HL-60/S4 treated with retinoic acid at 250 ng/mL for 4 days and 3 days (cell line): ENCODE data around the gene RMND5A.

Experiments
- in situ Hi-C: fragments of 300-500 bp; cut with MboI; formaldehyde crosslinking; loops from 2 replicates; pipeline ENCODE4 v1.7.0; 2022; ENCODE audit warnings: low sequenced_read_pairs

RMND5A gene

DNA sequence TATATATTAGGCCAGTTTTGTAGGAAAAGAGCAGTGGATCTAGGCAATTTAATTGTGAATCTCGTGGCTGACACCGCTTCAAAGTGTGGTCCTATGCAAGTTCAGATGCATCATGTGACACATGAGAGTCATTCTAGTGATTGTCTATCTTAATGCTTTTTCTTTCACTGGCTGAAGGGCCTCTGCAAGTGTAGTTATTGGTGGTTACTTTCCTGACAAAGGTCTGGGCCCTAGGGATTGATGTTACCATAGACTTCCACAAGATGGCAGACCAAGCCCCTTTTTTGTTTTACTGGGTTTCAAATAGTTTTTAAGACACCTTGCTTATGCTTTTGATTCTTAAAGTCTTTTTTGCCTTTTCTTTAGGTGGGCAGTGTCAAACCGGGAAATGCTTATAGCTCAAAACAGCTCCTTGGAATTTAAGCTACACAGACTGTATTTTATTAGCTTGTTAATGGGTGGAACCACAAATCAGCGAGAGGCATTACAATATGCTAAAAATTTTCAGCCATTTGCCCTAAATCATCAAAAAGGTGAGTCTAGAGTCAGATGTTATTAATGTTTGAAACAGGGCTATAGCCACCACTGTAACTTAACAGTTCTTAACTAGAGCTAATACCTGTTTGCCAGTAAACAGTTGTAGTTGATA is 44.7 kb downstream of the RMND5A start:
- in situ Hi-C loops = no loop called here

DNA sequence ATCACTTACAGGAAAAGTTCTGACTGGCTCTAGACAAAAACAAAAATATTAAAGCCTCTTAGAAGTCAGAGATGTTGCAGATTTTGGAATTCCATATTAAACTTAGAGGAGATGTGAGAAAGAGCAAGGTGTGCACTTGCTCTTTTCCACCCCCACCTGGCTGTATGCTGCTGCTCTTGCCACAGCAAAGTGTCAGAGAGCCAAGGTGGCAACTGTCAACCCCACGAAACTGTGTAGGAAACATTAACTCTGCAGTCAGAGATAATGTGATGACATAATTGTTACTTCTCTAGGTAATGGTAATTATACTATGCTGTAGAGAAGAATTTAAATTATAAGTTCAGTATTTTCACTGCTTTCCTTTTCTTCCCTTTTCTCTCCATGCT is 45.2 kb downstream of the RMND5A start:
- in situ Hi-C loops = no loop called here

DNA sequence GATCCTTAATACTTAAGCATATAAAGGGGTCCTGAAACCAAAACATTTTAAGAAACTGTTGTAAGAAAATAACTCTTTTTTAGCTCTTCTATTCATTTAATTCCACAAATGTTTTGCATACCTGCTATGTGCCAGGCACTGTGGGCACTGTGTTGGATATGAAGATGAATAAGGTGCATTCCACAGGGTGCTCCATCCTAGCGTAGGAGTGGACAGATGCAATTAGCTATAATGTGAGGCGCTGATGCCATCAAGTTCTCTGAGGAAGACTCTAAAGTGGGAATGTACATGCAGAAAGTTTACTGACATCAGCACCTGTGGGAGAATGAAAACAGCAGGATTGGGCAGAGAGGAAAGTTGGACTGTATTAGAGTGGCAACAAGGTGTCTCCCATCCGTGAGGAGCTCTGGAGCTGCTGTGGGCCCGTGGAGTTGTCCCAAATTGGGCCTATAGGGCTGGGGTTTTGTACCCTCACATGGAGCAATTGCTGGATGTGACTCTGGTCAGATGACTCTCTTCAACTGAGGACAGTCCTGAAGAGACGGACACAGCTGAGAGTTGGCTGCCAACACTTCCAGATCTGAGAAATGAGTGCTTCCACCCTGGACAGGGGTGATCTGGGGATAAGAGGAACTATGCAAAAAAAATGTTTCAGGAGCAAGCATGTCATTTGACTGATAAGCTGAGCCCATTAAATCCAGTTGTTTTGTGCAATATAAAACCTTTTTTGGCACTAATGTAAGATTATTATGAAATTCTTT is 48.3 kb downstream of the RMND5A start:
- in situ Hi-C loops = no loop called here

DNA sequence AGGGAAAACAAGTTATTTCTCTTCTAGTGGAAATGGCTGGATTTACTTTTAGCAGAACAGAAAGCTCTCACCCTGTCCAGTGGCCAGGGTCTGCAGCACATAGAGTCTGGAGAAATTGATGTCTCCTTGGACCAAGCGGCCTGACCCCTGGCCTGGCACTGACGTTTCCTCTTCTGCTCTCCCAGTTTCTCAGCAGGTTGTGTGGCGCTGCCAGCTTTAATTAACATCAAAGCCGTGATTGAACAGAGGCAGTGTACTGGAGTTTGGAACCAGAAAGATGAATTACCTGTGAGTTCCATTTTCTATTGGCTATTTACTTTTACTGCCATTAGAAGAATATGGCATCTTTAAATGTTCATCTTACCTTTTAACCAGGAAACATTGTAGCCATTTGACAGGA is 49.7 kb downstream of the RMND5A start:
- in situ Hi-C loops = no loop called here

DNA sequence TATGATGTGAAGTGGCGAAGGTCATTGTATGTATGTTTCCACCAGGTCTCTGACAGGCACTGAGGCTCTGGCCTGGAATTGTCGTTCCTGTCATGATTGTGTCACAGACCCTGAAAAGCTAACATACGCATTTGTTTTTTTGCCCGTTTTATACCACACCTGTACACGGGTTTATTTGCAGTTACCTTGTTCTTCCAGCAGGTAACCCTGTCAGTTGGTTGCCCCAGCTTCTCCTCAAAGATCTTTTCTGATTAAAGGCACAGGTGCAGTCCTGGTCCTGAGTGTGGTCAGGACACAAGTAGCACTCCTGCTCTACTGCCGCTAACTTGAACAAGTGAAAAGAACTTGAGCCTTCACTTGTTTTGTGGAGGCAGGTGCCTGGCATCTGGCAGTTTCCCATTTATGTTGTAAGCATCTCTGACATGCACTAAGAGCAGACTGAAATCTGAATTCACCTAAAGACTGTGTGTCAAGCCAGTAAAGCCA is 50.8 kb downstream of the RMND5A start:
- in situ Hi-C loops = no loop called here

DNA sequence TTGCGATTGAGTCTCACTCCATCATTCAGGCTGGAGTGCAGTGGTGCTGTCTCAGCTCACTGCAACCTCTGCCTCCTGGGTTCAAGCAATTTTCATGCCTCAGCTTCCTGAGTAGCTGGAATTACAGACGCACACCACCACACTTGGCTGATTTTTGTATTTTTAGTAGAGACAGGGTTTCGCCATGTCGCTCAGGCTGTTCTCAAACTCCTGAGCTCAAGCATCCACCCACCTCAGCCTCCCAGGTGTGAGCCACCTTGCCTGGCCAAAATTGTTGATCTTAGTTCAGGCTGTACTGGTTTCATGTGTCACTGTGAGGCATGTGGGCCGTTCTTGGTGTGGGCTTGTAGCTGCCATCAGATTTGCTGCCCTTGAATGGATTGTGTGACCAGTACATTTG is 52.5 kb downstream of the RMND5A start:
- in situ Hi-C loops = no loop called here

DNA sequence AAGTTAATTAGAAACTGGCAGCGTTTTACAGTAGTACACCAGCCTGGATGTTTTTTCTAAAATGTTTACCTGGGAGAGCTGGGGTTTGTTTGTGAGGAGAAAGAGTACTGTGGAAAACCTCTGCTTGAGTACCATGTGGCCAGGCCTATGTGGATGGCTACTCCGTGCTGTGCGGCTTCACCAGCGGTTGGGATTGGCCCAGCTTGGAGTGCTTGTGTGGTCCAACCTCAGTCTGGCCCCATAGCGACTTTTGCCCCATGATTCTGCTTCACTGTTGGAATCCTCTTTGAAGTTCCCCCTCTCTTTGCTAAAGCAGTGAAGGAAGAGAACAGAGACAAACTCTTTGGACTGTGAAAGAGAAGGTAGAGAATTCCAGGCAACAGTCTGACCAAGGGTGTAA is 54.8 kb downstream of the RMND5A start:
- in situ Hi-C loops = no loop called here

DNA sequence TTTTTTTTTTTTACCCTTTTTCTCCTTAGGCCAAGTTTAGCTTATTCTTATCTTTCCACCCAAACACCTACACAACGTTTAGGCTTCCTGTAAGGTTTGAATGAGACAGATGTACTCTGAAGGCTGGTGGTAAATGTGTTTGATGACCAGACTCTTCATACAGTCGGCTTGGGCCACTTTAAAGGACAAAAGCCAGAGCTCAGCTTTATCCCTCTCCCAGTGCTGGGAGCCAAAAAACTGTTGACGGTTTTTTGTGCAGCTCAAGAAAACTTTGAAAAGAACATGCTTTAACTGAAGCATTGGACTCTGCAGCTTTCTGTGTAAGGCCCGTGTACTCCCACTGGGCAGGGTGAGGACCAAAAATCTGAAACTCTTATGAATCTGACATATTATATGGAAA is 55.2 kb downstream of the RMND5A start:
- in situ Hi-C loops = no loop called here

DNA sequence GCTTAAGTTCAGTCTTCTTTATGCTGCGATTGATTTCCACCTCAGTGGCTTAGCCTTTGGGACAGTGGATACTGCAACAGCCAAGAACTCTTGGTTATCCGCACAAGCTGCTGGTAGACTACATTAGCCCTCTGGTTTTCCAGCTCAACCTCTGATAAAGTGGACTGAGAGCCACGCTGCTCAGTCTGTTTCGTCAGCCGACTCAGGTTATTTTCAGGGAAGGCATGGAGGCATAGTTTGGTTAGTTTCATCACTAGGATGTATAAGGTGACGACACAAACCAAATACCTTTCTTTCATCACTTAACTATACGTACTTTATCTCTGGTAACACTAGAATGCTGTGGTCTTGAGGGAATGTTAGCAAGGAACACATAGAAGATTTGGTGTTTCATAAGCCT is 56.4 kb downstream of the RMND5A start:
- in situ Hi-C loops = no loop called here

DNA sequence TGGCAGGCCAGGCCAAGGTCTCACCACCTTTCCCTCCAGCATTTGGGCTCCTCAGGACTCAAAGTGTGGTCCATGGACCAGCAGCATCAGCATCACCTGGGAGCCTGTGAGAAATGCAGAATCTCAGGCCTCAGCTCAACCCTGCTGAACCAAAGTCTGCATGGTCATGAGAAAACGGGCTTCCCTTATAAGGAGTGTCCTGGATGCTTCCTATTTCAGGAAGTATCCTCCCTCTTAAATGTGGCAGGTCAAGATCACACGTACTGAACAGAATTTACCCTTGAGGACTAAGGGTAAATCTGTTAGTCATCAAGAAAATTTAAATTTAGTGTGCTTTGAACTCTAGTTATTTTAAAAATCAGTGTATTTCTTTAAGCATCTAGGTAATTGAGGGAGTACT is 58.9 kb downstream of the RMND5A start:
- in situ Hi-C loops = no loop called here

DNA sequence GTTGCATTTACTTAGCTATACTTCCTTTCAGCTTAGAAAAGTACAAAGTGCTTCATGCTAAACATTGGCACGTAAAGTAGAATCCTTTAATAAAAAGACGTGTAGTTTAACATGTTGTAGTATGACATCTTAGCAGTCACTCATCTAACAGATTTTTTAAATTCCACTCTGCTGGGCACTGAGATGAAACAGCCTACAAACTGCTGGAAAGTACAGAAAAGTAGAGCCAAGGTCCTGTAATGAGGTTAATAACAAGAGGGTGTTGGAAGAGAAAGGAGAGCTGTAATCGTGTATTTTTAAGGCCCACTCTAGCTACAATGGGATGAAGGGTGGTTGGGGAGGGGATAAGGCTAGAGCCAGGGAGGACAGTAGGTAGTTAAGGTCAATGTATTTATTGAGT is 59.9 kb downstream of the RMND5A start:
- in situ Hi-C loops = no loop called here

DNA sequence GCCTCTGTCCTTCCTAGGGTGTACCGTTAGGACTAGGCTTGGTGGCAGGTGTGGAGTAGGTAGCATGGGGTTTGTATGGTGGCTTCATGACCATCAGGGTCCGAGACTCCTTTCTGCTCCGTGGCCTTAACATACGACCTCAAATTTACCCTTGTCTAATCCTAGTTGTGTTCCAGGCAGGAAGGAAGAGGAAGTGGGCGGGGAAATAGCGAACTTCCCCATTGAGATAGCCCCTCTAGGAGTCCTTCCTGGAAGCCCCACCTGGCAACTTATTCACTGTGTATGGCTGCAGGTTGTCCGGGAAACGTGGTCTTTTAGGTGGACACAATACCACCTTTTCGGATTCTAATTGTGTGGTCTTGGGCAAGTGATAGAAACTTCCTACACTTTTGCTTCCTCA is 61.3 kb downstream of the RMND5A start:
- in situ Hi-C loops = no loop called here

DNA sequence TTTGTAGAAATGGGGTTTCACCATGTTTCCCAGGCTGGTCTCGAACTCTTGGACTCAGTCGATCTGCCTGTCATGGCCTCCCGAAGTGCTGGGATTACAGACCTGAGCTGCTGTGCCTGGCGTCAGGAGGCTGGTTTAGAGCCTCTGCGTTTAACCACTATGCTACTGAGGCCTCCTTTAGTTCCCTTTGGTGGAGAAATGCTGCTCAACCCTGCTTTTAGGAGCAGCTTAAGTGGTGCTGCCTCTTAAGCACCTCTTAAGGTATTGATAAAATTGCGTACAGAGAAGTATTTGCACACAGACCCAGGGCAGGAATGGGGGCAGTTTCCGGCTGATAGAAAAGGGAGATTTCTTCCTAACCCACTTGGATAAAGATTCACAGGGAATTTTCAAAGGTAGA is 62.7 kb downstream of the RMND5A start:
- in situ Hi-C loops = no loop called here

DNA sequence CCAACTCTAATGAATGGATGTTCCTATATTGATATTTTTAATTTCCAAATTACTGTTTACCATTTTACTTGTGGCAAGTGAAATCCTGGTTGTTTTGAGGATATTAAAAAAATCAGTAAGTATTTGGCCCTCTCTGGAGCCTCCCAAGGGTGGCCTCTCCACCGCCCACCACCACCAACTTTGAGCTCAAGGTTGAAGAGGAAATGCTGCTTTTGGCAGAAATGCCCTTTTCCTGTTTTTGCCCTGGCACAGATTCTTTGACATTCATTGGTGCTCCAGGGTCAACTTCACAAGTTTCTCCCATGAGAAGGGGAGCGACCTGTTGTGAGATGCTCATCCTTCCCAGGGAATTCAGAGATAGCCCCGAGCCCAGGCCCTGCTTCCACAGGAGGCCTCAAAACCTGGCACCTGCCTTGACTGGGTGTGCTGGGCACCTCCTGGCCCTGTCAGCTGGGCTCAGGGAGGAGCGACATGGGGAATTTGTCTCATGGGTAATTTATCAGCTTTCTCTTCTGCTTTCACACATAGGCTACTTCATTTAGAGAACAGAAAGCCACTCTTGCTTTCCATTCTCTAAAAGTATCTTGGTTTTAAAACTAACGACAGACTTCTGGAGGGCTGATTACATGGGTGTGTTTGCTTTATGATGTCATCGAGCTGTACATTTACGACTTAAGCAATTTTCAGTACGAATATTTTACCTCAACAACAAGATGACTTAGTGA is 63.7 kb downstream of the RMND5A start:
- in situ Hi-C loops = no loop called here

DNA sequence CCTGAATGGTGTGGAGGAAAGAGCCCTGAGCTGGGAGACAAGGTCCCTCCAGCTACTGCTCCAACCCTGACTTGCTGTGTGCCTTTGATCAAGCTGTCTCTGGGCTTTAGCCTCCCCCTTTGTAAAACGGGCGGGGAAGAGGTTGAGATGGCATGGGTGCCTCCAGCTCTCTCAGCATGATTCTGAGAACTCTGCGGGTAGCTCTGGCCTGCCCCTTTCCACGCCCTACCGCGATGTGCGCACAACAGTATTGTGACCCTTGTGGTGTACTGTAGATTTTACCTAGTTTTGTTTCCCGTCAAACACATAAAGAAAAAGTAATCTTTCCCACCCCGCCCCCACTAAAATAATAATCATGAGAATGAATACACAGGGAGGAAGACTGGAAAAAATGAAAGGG is 65.4 kb downstream of the RMND5A start:
- in situ Hi-C loops = no loop called here

DNA sequence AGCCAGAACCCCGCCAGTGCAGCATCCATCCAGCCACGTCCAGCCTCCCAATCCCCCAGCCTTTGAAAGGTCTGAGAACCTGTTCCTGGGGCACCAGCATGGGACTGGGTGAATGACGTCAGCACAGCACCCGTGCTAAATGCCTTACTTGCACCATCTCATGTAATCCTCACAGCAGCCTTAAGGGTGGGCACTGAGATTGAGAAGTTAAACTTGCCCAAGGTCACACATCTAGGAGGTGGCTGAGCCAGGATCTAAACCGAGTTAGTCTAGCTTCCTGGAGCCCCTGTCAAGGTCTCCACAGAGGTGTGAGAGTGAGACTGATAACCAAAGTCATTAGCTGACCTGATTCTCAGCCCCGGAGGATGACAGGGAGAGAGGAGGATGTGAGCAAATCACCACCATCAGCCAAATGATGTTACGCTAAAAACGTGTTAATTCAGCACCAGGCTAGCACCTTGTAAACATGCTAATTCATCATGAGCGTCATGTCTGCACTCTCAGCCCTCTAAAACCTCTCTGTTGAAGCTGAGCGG is 66.0 kb downstream of the RMND5A start:
- in situ Hi-C loops = no loop called here

DNA sequence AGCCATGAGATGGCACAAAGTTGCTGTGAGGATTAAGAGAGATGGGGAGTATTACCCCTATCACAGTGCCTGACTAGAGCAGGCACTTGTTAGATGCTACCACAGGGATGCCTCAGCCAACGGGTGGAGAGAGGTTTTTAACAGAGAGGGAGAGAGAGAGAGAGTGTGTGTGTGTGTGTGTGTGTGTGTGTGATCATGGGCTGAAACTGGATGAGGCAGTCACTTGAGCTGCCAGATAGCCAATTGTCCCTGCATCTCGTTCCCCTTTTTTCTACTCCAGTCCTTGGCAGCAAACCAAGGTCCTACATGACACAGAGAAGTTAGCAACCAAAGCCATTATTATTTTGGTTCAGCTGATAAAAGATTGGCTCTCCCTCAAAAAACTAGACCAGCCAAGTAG is 67.6 kb downstream of the RMND5A start:
- in situ Hi-C loops = no loop called here

DNA sequence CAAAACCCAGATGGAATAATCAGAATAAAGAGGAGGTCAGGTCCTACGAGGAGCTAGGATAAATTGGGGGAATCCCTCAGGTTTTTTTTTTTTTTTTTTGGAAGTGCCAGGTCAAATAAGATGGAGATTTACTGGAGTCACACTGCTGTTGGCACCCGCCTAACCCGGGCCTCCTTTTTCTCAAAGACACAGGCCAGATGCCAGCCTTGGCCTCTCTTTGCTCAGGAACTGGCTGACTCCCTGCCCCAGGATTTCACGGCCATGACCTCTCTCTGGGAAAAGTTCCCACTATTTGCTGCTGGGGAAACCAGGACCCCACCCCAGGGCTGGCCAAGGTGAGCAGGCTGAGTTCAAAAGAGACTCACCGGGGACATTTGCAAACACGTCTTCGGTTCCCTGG is 68.1 kb downstream of the RMND5A start:
- in situ Hi-C loops = no loop called here

DNA sequence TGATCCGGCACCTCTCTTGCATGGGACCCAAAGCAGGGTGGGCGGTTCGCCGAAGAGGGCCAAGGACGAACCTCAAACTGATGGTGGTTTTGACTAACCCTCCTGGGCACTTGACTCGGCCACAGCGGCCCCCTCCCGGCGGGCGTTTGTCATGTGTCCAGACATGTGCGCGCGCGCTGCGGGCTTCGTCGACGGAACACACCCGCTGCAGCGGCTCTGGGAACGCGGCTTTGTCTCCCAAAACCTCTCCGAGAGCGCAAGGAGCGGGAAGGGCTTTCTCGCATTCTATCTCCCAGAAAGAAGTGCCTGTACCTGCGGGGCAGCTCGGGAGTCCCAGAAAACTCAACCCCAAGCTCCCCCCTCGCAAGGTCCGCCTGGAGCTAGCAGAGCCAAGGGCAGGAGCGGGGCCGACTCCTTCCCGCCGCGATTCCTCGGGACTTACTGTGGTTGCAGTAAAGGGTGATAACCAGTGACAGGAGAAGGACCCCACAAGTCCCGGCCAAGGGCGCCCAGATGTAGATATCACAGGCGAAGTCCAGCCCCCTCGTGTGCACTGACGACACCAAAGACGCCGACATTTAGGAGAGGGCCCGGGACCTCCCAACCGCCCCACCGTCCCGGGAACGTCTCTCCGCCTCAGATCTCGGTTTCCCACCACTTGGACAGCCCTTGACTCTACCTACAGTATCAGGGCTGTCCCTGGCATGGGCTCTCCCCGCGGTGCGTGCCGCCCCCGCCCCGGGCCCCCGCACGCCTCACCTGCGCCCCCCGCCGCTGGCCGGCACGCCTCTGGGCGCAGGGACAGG is 69.0 kb downstream of the RMND5A start:
- in situ Hi-C loops = no loop called here

DNA sequence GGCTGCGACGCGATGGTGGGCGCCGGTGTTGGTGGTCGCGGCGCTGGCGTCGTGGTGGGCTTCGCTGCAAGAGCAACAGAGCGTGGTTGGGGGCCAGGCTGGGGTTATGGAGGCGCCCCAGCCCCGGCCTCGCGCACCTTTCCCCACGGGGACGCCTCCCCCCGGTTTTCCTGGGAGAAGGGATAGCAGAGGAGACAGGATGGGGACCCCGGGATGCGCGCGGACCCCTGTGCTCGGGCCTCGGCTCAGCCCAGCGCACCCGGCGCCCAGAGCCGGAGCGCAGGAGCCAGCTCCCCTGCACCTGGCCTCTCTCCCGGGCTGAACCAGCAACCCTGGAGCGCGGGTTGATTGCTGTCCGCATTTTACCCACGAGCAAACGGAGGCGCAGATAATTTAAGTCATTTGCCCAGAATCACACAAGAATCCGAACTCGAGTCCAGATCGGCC is 69.6 kb downstream of the RMND5A start:
- in situ Hi-C loops = no loop called here

DNA sequence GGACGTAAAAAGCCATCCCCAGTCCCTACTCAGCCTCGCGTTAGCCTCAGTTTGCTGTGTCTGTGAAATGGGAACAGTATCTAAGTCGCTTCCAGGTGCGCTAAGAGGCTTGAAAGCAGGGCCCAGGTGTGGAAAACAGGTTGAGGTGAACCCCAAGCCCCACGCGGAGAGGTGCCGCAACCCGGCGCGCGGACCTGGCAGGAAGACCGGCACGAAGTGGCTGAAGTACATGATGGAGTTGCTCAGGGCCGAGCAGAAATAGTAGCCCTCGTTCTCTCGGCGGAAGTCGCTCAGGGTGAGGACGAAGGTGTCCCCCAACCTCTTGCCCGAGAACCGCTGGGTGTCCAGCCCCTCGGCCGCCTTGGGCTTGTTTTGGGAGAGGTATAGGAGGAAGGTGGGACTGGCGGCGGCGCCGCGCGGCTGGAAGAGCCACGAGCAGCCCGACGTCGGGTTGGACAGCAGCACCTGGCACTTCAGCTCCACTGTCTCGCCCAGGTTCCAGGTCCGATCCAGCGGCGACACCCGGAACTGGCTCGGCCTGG is 70.1 kb downstream of the RMND5A start:
- in situ Hi-C loops = no loop called here
